Mammary epithelial cell (primary cell): ENCODE data around the gene MMUT.

Experiments
- EZH2 ChIP-seq: IDR thresholded peaks from 2 replicates; pipeline ENCODE4 v1.6.1; 2012; ENCODE audit warnings: low read length, inconsistent platforms, borderline replicate concordance
- TF ChIP-seq, protein P1 (sequence below), 2 donors: IDR thresholded peaks in 1 of 2; conservative IDR thresholded peaks in 1 of 2; 2 replicates each; pipeline ENCODE4 v1.5.1; 2011 to 2012; ENCODE audit warnings: inconsistent platforms in 2 of 2, low read length in 2 of 2, mild to moderate bottlenecking in 2 of 2, control low read depth in 1 of 2, low read depth in 1 of 2; ENCODE audit not compliant: insufficient read depth in 1 of 2; ENCODE audit errors: extremely low read depth in 1 of 2

DNA sequence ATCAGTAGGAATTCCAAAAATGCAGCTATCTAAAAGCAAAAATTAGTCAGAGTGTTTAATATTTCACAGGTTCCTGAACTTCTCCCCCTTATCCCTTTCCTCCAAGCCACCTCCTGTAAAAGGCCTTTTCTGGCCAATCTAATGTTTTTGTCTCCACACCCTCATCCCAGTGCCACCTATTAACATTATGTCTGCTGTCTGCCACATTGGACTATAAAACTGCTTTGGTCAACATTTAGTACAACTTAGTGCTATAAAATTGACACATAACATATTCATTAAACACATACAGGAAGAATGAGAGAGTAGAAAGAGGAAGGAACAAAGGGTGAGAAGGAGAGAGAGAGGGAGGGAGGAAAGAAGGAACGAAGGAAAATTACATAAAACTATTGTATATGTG is 47.7 kb downstream of the MMUT start:
- TF ChIP-seq EZH2, result no peak
- TF ChIP-seq, protein P1, sequence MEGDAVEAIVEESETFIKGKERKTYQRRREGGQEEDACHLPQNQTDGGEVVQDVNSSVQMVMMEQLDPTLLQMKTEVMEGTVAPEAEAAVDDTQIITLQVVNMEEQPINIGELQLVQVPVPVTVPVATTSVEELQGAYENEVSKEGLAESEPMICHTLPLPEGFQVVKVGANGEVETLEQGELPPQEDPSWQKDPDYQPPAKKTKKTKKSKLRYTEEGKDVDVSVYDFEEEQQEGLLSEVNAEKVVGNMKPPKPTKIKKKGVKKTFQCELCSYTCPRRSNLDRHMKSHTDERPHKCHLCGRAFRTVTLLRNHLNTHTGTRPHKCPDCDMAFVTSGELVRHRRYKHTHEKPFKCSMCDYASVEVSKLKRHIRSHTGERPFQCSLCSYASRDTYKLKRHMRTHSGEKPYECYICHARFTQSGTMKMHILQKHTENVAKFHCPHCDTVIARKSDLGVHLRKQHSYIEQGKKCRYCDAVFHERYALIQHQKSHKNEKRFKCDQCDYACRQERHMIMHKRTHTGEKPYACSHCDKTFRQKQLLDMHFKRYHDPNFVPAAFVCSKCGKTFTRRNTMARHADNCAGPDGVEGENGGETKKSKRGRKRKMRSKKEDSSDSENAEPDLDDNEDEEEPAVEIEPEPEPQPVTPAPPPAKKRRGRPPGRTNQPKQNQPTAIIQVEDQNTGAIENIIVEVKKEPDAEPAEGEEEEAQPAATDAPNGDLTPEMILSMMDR (conservative IDR thresholded peaks at IDR 0.05 in 1 of 2, IDR thresholded peaks at IDR 0.05 in 1 of 2; ENCODE audit: extremely low read depth in 1 of 2, insufficient read depth in 1 of 2, low read depth in 1 of 2, low read length in 2 of 2), result no peak
